SH-SY5Y (cell line): Measurements from ENCODE around the gene NENF.

Experiments used
- GATA2 ChIP-seq: IDR thresholded peaks from 2 replicates; pipeline ENCODE4 v1.6.1; 2011; ENCODE audit warnings: mild to moderate bottlenecking, low read depth, low read length
- GATA3 ChIP-seq: IDR thresholded peaks from 2 replicates; pipeline ENCODE4 v1.6.1; 2011; ENCODE audit warnings: low read depth, mild to moderate bottlenecking, low read length, moderate library complexity

DNA sequence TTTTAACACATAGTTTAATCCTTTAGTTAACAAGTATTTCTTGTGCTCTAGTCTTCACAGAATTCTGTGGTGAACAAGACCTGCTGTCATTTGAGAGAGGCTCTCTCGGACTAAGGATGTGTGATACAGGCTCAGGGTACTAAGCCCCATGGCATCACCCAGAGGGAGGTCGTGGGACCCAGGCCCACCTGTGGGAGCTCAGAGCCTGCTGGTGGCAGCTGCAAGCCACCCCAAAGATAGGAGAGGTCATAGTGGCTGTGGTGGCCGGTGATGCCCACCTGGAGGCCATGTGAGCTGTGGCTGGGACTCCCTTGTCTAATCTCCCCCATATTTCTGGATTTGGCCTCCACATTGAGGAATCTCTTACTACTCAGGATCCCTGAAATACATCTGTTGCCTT, 22.0 kb downstream of the NENF start:
- TF ChIP-seq GATA2: no peak
- TF ChIP-seq GATA3: no peak
